Measurements from ENCODE around the gene KBTBD3.
"Not testable (repeated sequence)": the region's sequence is repeated elsewhere in the genome, so short reads cannot be mapped to it uniquely, and the experiment has no call there.

KBTBD3 gene

GRCh38 chr11:106003094-106003493 lies 74.1 kb downstream of the KBTBD3 start:
- not testable (repeated sequence) for DNase-seq

GRCh38 chr11:106001304-106002012 lies 75.7 kb downstream of the KBTBD3 start:
- no peak for DNase-seq

Data from NCI-H524 treated with DMSO at 0.1 percent for 48 hours (cell line).